Upper lobe of right lung (tissue), 1 donor: ENCODE measurements around the gene ZEB2. TPM values are rescaled to one million over a fixed set of nuclear protein-coding genes. Genes with fewer than 3 reads are reported as not detected.
A peak's percentile ranks its signal among the peaks of the same experiment; 100 is the strongest.

Experiments
- ATAC-seq: fragments of 200-7000 bp; cut with Tn5 transposase; one replicate; pipeline ENCODE4 v1.9.1; 2020; ENCODE audit warnings: mild to moderate bottlenecking, moderate library complexity
- DNase-seq: peaks from one replicate; pipeline ENCODE4 v3.0.0-alpha.2; 2020
- H3K27ac ChIP-seq: fragments of 200-600 bp; one replicate; pipeline ENCODE4 v1.8.0; 2022
- H3K27me3 ChIP-seq: fragments of 200-600 bp; one replicate; pipeline ENCODE4 v1.8.0; 2022; ENCODE audit warnings: mild to moderate bottlenecking
- H3K36me3 ChIP-seq: fragments of 200-600 bp; one replicate; pipeline ENCODE4 v1.8.0; 2022
- H3K4me1 ChIP-seq: fragments of 200-600 bp; one replicate; pipeline ENCODE4 v1.8.0; 2022
- H3K4me3 ChIP-seq: fragments of 200-600 bp; one replicate; pipeline ENCODE4 v1.8.0; 2022; ENCODE audit warnings: mild to moderate bottlenecking
- H3K9me3 ChIP-seq: fragments of 200-600 bp; one replicate; pipeline ENCODE4 v1.8.0; 2022
- intact Hi-C: fragments of 100-400 bp; cut with DNase I; formaldehyde crosslinking; loops from one replicate; pipeline ENCODE4 v1.11.0; 2022
- total RNA-seq: library from RNA; stranded (reverse); fragmentation: NEBNext Ultra II Directional; extraction: Animal tissue kit (Norgen Biotek cat#: 25700); gene quantifications from one replicate; pipeline ENCODE4 v1.2.1, GENCODE V29; 2021
- TF ChIP-seq, protein P1 (sequence below): fragments of 200-600 bp; IDR thresholded peaks from one replicate; pipeline ENCODE4 v1.8.0; 2022; ENCODE audit warnings: antibody characterized with exemption
- donor health status: DM: no; HTN: yes; CAD: no; lungs with severe emphysema.

ZEB2 gene
- total RNA-seq, 1 donor from 2014 or later, result 178 TPM

DNA sequence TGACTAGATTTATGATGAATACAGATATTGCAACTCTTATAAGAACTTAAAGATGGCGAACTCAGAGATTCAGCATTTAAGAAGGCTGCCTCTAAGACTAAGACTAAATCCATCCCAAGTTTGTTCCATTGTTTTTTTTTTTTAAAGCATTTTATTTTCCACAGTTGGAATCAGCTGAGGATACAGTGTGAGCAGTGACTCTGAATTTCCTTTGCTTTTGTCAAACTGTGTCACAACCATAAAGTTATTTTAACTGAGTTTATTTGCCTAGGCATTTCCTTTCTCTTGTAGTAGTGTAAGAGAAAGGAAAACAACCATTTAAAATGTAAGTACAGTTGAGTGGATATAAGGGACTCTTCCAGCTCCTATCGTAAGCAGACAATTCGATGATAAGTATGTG, 63.9 kb downstream of the ZEB2 start:
- no peak for DNase-seq
- H3K4me1 ChIP-seq, result peaks cover 57% of the 10 kb centered on the region
- no peak overlapping the region for H3K4me3 ChIP-seq
- ATAC-seq, result no peak
- H3K9me3 ChIP-seq, result no peaks in the 10 kb centered on the region
- no peaks in the 10 kb centered on the region for H3K36me3 ChIP-seq
- TF ChIP-seq, protein P1, sequence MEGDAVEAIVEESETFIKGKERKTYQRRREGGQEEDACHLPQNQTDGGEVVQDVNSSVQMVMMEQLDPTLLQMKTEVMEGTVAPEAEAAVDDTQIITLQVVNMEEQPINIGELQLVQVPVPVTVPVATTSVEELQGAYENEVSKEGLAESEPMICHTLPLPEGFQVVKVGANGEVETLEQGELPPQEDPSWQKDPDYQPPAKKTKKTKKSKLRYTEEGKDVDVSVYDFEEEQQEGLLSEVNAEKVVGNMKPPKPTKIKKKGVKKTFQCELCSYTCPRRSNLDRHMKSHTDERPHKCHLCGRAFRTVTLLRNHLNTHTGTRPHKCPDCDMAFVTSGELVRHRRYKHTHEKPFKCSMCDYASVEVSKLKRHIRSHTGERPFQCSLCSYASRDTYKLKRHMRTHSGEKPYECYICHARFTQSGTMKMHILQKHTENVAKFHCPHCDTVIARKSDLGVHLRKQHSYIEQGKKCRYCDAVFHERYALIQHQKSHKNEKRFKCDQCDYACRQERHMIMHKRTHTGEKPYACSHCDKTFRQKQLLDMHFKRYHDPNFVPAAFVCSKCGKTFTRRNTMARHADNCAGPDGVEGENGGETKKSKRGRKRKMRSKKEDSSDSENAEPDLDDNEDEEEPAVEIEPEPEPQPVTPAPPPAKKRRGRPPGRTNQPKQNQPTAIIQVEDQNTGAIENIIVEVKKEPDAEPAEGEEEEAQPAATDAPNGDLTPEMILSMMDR, result no peak
- no peaks in the 10 kb centered on the region for H3K27me3 ChIP-seq
- H3K27ac ChIP-seq, result no peak overlapping the region
- intact Hi-C loops, result no loop called here

DNA sequence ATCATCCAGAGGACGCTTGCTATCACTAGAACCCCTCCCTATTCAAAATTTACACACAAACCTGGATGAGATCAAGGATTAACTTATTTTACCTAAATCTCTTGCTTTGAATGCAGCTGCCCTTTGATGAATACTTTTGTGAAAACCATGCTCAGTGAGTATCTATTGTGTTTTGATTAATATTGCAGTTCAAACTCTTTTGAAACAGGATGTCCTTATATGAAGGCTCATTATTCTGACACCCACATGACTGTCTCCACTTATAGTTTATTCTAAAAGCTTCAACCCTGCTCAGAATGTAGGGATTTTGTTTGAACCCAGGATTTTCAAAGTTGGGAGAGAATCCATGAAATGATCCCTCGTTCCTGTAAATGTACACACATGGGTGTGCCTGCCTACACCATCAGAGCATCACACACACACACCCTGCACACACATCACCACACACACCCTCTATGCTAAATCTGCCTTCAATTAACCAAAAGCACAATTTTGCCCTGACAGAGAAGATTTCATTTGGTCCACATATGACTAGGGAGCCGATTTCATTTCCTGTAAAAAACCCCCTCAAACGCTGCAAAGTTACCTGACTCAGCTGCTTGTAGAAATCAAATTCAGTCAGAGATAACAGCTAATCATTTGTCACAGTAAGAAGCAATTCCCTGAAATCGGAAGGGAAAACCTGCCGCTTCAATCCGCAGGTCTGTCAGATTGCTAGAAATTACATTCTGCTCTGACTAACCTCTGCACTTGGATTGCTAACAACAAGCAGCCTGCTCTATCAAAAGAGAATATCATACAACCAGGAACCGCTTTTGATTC, 65.2 kb downstream of the ZEB2 start:
- DNase-seq (no peak), ATAC-seq (no peak)
- Histone ChIP-seq H3K36me3 (no peaks in the 10 kb centered on the region), H3K4me1 (peaks cover 49% of the 10 kb centered on the region), H3K27ac (peak overlapping the region; percentile 1), H3K4me3 (no peak overlapping the region), H3K9me3 (no peaks in the 10 kb centered on the region), H3K27me3 (no peaks in the 10 kb centered on the region)
- TF ChIP-seq, protein P1, result no peak
- intact Hi-C loops, result no loop called here

DNA sequence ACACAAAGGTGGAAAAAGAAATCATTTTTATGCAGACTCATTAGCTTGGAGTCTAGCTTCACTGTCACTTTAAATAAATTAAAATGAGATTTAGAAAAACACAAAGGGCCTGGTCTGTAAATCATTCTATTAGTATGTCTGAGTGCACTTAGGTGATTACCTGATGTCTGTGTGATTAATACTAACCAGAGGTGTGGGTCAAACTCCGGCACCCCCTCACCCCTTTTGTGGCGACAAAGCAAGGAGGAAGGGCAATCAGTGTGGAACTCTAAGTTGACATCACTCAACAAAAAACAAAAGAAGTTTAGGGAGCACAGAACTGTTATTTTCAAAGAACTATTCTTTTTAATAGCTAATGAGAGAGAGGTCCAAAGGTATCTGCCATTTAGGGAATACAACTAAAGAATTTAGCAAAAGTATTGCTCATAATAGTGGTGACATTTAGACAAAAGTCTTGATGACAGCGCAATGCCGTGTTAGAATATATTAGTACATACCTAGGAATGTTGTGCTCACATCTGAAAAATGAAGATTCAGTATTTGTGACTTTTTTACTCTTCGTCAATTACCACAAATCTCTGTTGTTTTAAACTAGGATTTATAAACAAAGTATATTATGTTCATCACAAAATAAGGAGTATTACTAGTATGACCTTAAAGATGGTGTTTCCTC, 66.3 kb downstream of the ZEB2 start:
- ATAC-seq, result no peak
- intact Hi-C loops, result no loop called here
- no peak for DNase-seq

DNA sequence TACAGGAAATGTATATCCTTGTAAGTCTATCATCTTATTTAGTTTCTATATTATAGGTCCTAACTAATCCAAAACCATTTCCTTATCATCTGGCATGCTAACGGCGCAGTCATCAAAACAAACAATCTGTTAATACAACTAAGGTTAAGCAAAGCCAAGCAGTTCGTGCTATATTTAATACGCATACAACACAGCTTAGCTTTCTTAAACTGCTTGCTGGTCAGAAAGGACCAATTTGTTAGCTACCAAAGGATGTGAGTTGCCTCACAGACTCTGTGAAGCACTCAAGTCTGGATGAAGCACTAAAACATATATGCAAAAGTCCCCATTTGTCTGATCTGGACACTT, 67.0 kb downstream of the ZEB2 start:
- peaks cover 46% of the 10 kb centered on the region for H3K4me1 ChIP-seq
- intact Hi-C loops, result no loop called here
- TF ChIP-seq, protein P1, result no peak
- DNase-seq (no peak), ATAC-seq (no peak)
- no peaks in the 10 kb centered on the region for H3K27me3 ChIP-seq
- peak overlapping the region; percentile 65 for H3K27ac ChIP-seq
- no peaks in the 10 kb centered on the region for H3K9me3 ChIP-seq
- H3K36me3 ChIP-seq, result no peaks in the 10 kb centered on the region
- H3K4me3 ChIP-seq, result peak overlapping the region; percentile 21

More for the DNA sequence above, 66.3 kb downstream of the ZEB2 start:
- Histone ChIP-seq H3K27me3 (no peaks in the 10 kb centered on the region), H3K4me3 (peak overlapping the region; percentile 21), H3K27ac (peak overlapping the region; percentile 65), H3K9me3 (no peaks in the 10 kb centered on the region), H3K4me1 (peaks cover 45% of the 10 kb centered on the region), H3K36me3 (no peaks in the 10 kb centered on the region)
- TF ChIP-seq, protein P1, result no peak

DNA sequence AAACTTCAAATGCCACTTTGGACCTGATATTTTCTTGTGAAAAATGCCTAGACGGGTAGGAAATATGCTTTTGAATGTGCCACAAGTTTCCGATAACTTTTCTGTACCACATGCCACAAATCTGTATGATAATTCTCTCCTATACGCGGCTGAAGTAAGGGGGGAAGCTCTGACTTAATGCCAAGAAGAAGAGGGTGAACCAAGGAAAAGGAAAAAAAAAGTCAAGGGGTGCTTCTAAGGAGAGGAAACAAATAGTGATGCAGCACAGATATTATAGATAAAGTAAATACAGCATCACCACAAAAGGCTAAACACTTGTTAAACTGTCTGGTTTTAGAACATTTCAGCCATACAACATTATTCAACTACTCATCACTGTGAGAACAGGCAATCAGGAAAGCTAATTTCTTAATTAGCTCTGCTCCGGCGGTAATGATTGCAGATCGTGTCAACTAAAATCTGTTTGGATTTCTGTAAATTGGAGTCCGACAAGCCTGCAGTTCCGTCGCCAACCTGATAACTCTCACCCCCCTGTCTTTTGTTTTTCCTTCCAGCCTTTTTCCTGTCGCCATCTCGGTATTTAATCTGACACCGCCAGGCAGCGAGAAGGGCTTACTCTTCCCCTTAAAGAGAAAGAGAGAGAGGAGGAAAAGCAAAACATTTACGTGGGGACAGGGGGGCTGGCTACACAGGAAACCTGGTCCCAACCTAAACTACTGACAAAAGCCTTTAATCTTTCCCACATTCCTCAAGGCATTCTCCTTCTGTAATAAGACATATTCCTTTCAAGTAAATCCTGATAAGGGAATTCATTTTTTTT, 67.5 kb downstream of the ZEB2 start:
- TF ChIP-seq, protein P1, result peak; percentile 16
- Histone ChIP-seq H3K4me1 (peaks cover 46% of the 10 kb centered on the region), H3K4me3 (peak overlapping the region; percentile 21), H3K27ac (peak overlapping the region; percentile 65), H3K27me3 (no peaks in the 10 kb centered on the region), H3K9me3 (no peaks in the 10 kb centered on the region), H3K36me3 (no peaks in the 10 kb centered on the region)
- ATAC-seq (no peak), DNase-seq (no peak)
- intact Hi-C loops, result no loop called here
